Measurements from ENCODE around the gene RAPGEF3. TPM values are rescaled to one million over a fixed set of nuclear protein-coding genes. Genes with fewer than 3 reads are reported as not detected.
A peak's percentile ranks its signal among the peaks of the same experiment; 100 is the strongest.

RAPGEF3 gene
- total and polyA plus RNA-seq, 2 of the 8 experiments (the other 6 are each of a cell fraction or from before 2014, with no cell fraction given) = 5.0 to 9.4 TPM

DNA sequence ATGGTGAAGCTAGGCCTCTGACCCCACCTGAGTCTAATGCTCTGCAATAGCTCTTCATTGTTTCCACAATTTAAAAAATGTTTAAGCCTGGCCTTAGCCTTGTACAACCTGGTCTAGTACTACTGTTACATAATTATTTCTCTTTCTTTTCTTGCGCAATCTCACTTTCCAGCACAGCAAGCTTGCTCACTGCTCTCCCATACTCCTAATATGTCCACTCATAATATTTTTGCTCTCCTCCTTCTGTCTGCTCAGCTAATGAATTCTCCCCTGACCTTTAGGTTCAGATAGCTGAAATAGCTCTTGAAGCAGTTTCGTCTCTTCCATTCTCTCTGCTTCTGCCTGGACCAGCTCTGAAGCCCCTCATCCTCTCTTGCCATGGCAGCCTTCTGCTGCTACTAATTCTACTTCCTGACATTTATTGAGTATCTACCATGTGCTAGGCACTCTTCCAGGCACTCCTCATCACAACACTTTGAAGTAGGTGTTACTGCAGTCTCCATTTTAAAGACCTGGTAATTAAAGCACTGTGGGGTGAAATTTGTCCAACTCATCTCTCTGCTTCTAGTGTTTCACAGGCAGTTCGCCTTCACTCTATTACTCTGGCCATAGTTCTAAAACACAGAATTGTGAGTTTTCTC is 11.5 kb upstream of the RAPGEF3 start:
- DNase-seq (ENCODE audit: low read depth in 1 of 2, low spot score in 2 of 2) (no peak), FAIRE-seq (no peak)
- Histone ChIP-seq H2AFZ (ENCODE audit: low read length) (no peak overlapping the region), H3K23me2 (ENCODE audit: low read depth, low read length) (peaks cover 2% of the 10 kb centered on the region; the same call in 1 of the 2 replicates), H3K14ac (ENCODE audit: insufficient read length) (no peak overlapping the region), H3K79me1 (ENCODE audit: low read depth, low read length) (no peaks in the 10 kb centered on the region), H3K4ac (replicated peaks; ENCODE audit: insufficient read length, low read depth, low read length) (no peak overlapping the region), H3K18ac (ENCODE audit: extremely low read depth, low read length) (no peak overlapping the region), H3K4me3 (ENCODE audit: extremely low read depth in 1 of 4, insufficient read depth in 2 of 4, low read depth in 3 of 4, low read length in 4 of 4) (no peak overlapping the region), H3K9ac (replicated peaks in 1 of 4; ENCODE audit: extremely low read depth in 1 of 4, low read depth in 3 of 4, low read length in 3 of 4) (no peak overlapping the region), H2BK120ac (replicated peaks; ENCODE audit: low read depth, low read length) (no peak overlapping the region), H3K4me2 (ENCODE audit: insufficient read depth in 1 of 2, low read depth in 2 of 2, low read length in 2 of 2) (no peak overlapping the region), H3K27ac (ENCODE audit: low read depth, low read length) (no peak overlapping the region), H3K79me2 (ENCODE audit: control insufficient read depth in 1 of 2, insufficient read depth in 2 of 2, low read length in 2 of 2) (no peaks in the 10 kb centered on the region), H3K56ac (replicated peaks; ENCODE audit: insufficient read length, low read depth, low read length) (no peak overlapping the region), H4K8ac (ENCODE audit: extremely low read depth, insufficient read depth, low read length) (no peak overlapping the region), H3K36me3 (ENCODE audit: control insufficient read depth in 2 of 4, insufficient read depth in 4 of 4, low read length in 3 of 4) (no peaks in the 10 kb centered on the region), H3K27me3 (replicated peaks in 1 of 4; ENCODE audit: control insufficient read depth in 3 of 4, extremely low read depth in 1 of 4, insufficient read depth in 3 of 4, low read length in 3 of 4) (peaks cover 0 to 17% (median 8%) of the 10 kb centered on the region in 4 experiments; a peak in 4 of 7 replicates), H2BK5ac (ENCODE audit: low read depth, low read length) (no peak overlapping the region), H3K23ac (ENCODE audit: insufficient read length) (no peak overlapping the region), H2AK5ac (ENCODE audit: low read depth, low read length) (no peak overlapping the region), H2BK20ac (ENCODE audit: low read length) (no peak overlapping the region), H3K4me1 (replicated peaks in 1 of 4; ENCODE audit: control insufficient read depth in 3 of 4, insufficient read depth in 4 of 4, low read length in 3 of 4) (peaks cover 7 to 15% (median 12%) of the 10 kb centered on the region in 4 experiments; a peak in 6 of 7 replicates), H2BK12ac (ENCODE audit: low read depth, low read length) (no peak overlapping the region; the same call in 1 of the 2 replicates), H4K91ac (replicated peaks; ENCODE audit: insufficient read length, low read length) (no peak overlapping the region), H3K9me3 (ENCODE audit: insufficient read depth in 2 of 2, low read depth in 1 of 2, low read length in 1 of 2) (no peaks in the 10 kb centered on the region), H4K20me1 (replicated peaks in 1 of 2; ENCODE audit: control insufficient read depth in 1 of 2, insufficient read depth in 2 of 2, low read length in 2 of 2) (peaks cover 0 to 3% of the 10 kb centered on the region in 2 experiments), H4K5ac (ENCODE audit: insufficient read length, low read depth, low read length) (no peak overlapping the region), H2BK15ac (ENCODE audit: low read length) (no peak overlapping the region)
- ChIA-PET POLR2A (ENCODE audit: partially characterized antibody) (interaction anchor here (1.2 to 10.5 kb wide), 6 partner anchors 10 to 44 kb away, joined by 3 to 79 read pairs (median 5); partner anchors contain the start of gene RAPGEF3), CTCF (ENCODE audit: partially characterized antibody) (interaction anchor here (0.7 to 58.8 kb wide), 4 partner anchors 8 to 623 kb away, joined by 3 to 2442 read pairs (median 1081); partner anchors contain the start of genes ENDOU, RAPGEF3 and RPAP3)
- TF ChIP-seq SUZ12 (IDR thresholded peaks at IDR 0.05; ENCODE audit: low read length) (no peak), CEBPB (IDR thresholded peaks at IDR 0.05; ENCODE audit: low read depth, low read length) (peak; percentile 82)
- WGBS, 2 experiments (ENCODE audit: extremely low coverage in 1 of 2, insufficient coverage in 1 of 2, insufficient read length in 1 of 2, insufficient replicate concordance in 2 of 2, low coverage in 1 of 2, low lambda C conversion rate in 2 of 2, missing lambda C conversion rate in 1 of 2) = 93% methylated on average over 3 of the region's 3 CpGs; no CpG with 5 or more reads in 1 of the 2 experiments

Measured in H1 (cell line).